ENCODE measurements around the gene NR6A1.

DNA sequence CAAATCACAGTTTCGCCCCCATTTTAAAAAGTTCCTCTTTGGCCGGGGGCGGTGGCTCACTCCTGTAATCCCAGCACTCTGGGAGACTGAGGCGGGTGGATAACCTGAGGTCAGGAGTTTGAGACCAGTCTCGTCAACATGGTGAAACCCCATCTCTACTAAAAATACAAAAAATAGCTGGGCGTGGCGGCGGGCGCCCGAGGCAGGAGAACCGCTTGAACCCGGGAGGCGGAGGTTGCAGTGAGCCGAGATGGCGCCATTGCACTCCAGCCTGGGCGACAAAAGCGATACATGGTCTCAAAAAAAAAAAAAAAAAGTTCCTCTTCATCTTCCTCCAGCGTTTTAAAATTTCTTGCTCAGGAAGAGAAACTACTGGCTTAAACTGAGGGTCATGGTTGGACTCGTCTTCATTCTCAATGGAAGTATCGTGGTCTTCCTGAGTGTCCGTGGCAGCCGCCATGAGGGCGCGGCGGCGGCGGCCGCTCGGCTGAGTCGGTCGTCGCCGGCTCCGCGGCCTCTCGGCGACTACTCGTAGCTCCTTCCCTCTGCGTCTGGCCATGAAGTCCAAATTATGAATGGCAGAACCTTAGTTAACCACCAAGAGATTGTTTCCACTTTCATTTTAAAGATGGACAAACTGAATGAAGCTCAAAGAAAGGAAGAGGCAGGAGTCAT, 171.9 kb downstream of the NR6A1 start:
- no peak for TF ChIP-seq POLR2A (IDR thresholded peaks at IDR 0.05)
- TF ChIP-seq, protein P1, sequence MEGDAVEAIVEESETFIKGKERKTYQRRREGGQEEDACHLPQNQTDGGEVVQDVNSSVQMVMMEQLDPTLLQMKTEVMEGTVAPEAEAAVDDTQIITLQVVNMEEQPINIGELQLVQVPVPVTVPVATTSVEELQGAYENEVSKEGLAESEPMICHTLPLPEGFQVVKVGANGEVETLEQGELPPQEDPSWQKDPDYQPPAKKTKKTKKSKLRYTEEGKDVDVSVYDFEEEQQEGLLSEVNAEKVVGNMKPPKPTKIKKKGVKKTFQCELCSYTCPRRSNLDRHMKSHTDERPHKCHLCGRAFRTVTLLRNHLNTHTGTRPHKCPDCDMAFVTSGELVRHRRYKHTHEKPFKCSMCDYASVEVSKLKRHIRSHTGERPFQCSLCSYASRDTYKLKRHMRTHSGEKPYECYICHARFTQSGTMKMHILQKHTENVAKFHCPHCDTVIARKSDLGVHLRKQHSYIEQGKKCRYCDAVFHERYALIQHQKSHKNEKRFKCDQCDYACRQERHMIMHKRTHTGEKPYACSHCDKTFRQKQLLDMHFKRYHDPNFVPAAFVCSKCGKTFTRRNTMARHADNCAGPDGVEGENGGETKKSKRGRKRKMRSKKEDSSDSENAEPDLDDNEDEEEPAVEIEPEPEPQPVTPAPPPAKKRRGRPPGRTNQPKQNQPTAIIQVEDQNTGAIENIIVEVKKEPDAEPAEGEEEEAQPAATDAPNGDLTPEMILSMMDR (IDR thresholded peaks at IDR 0.05), result no peak
- TF ChIP-seq EP300 (IDR thresholded peaks at IDR 0.05; ENCODE audit: low read depth), result no peak
